Ramos (cell line): ENCODE measurements around the gene AP3D1.

Experiments
- in situ Hi-C: fragments of 300-500 bp; cut with MboI; formaldehyde crosslinking; loops from one replicate; pipeline ENCODE4 v1.14.3; 2022; ENCODE audit warnings: low sequenced_read_pairs; ENCODE audit not compliant: unreplicated experiment

Gene AP3D1

GRCh38 chr19:2184422-2184975, 33.1 kb upstream of the AP3D1 start:
- in situ Hi-C loops = no loop called here

GRCh38 chr19:2181633-2181997, 30.2 kb upstream of the AP3D1 start:
- in situ Hi-C loops = no loop called here

GRCh38 chr19:2180881-2181632, 29.7 kb upstream of the AP3D1 start:
- in situ Hi-C loops = no loop called here

- in situ Hi-C loops = no loop called here
Measured at GRCh38 chr19:2180114-2180513, 28.7 kb upstream of the AP3D1 start.

GRCh38 chr19:2179095-2179494, 27.7 kb upstream of the AP3D1 start:
- in situ Hi-C loops = no loop called here

GRCh38 chr19:2176337-2176994, 25.1 kb upstream of the AP3D1 start:
- in situ Hi-C loops = no loop called here

GRCh38 chr19:2175742-2176141, 24.4 kb upstream of the AP3D1 start:
- in situ Hi-C loops = no loop called here

- in situ Hi-C loops = no loop called here
Measured at GRCh38 chr19:2173767-2174577, 22.6 kb upstream of the AP3D1 start.

- in situ Hi-C loops = no loop called here
Measured at GRCh38 chr19:2173388-2173766, 22.0 kb upstream of the AP3D1 start.

- in situ Hi-C loops = no loop called here
Measured at GRCh38 chr19:2171349-2172145, 20.2 kb upstream of the AP3D1 start.

- in situ Hi-C loops = no loop called here
Measured at GRCh38 chr19:2170987-2171348, 19.6 kb upstream of the AP3D1 start.

- in situ Hi-C loops = no loop called here
Measured at GRCh38 chr19:2170219-2170618, 18.9 kb upstream of the AP3D1 start.

- in situ Hi-C loops = no loop called here
Measured at GRCh38 chr19:2168619-2169424, 17.5 kb upstream of the AP3D1 start.

- in situ Hi-C loops = no loop called here
Measured at GRCh38 chr19:2167896-2168618, 16.7 kb upstream of the AP3D1 start.

GRCh38 chr19:2166741-2167738, 15.7 kb upstream of the AP3D1 start:
- in situ Hi-C loops = no loop called here

- in situ Hi-C loops = no loop called here
Measured at GRCh38 chr19:2164020-2164998, 12.9 kb upstream of the AP3D1 start.
